ENCODE results near the gene PITX1.

PITX1 gene

GRCh38 chr5:135079099-135079681 lies 45.2 kb upstream of the PITX1 start:
- Histone ChIP-seq H3K27me3 (ENCODE audit: control insufficient read depth in 3 of 3, insufficient read depth in 3 of 3, low read depth in 1 of 3, low read length in 3 of 3) (peaks cover 0 to 40% (median under 1%) of the 10 kb centered on the region in 3 experiments), H2AK5ac (ENCODE audit: low read depth, low read length) (no peak overlapping the region), H3K36me3 (replicated peaks in 1 of 2; ENCODE audit: control insufficient read depth in 2 of 2, insufficient read depth in 2 of 2, low read length in 2 of 2) (no peaks in the 10 kb centered on the region), H4K91ac (ENCODE audit: low read depth, low read length, poor library complexity) (no peak overlapping the region), H2BK120ac (ENCODE audit: low read depth, low read length) (no peak overlapping the region), H3K27ac (replicated peaks; ENCODE audit: low read length) (no peak overlapping the region), H3K79me1 (ENCODE audit: low read depth, low read length) (no peaks in the 10 kb centered on the region), H2BK15ac (ENCODE audit: low read length) (no peak overlapping the region), H4K8ac (ENCODE audit: low read depth, low read length) (no peak overlapping the region), H3K4ac (ENCODE audit: low read length) (no peak overlapping the region), H3K18ac (ENCODE audit: low read length) (no peak overlapping the region), H3K4me1 (ENCODE audit: control insufficient read depth in 2 of 2, insufficient read depth in 1 of 2, low read depth in 1 of 2, low read length in 2 of 2) (peaks cover 0 to 2% of the 10 kb centered on the region in 2 donors), H2BK5ac (ENCODE audit: low read length) (no peak overlapping the region), H2BK12ac (ENCODE audit: low read length) (no peak overlapping the region), H3K14ac (ENCODE audit: low read length) (no peak overlapping the region), H3K9me3 (replicated peaks in 1 of 2; ENCODE audit: control insufficient read depth in 2 of 2, insufficient read depth in 1 of 2, low read depth in 1 of 2, low read length in 2 of 2) (peaks cover 0 to 3% of the 10 kb centered on the region in 2 donors), H3K9ac (ENCODE audit: low read depth, low read length, poor library complexity) (no peak overlapping the region), H2AFZ (ENCODE audit: low read length) (no peak overlapping the region), H3K4me2 (ENCODE audit: insufficient read depth, low read length, poor library complexity, severe bottlenecking) (no peak overlapping the region), H3K4me3 (ENCODE audit: low read length in 2 of 2) (no peak overlapping the region), H3K23ac (ENCODE audit: low read depth, low read length, poor library complexity) (no peak overlapping the region)
- no CpG with 5 or more reads among the region's 3 CpGs for WGBS, 2 donors (ENCODE audit: extremely low coverage in 2 of 2, insufficient read length in 2 of 2, insufficient replicate concordance in 1 of 2)
- DNase-seq (ENCODE audit: low spot score), result no peak

DNA sequence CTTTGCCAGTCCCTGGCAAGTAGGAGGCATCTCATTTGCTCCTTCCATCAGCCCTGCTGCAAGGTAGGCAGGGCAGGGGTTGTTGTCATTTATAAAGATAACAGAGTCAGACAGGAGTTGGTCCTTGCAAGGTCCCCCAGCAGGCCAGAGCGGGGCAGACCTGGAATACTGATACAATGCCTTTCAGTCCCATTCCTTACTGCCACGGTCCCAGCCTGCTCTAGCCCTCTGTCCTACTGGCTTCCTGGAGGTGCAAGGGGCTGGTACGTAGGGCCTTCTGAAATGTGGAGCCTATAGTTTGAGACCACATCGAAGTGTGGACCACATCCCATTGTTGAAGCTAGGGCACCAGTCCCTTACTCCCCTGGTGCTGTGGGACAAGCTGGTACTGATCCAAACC lies 42.8 kb upstream of the PITX1 start:
- Histone ChIP-seq H4K91ac (ENCODE audit: low read depth, low read length, poor library complexity) (no peak overlapping the region), H3K27me3 (ENCODE audit: control insufficient read depth in 3 of 3, insufficient read depth in 3 of 3, low read depth in 1 of 3, low read length in 3 of 3) (peaks cover 0 to 64% (median 15%) of the 10 kb centered on the region in 3 experiments), H2AFZ (ENCODE audit: low read length) (no peak overlapping the region), H2BK120ac (ENCODE audit: low read depth, low read length) (no peak overlapping the region), H3K4me2 (ENCODE audit: insufficient read depth, low read length, poor library complexity, severe bottlenecking) (no peak overlapping the region), H2BK12ac (ENCODE audit: low read length) (no peak overlapping the region), H2AK5ac (ENCODE audit: low read depth, low read length) (no peak overlapping the region), H3K4me1 (ENCODE audit: control insufficient read depth in 2 of 2, insufficient read depth in 1 of 2, low read depth in 1 of 2, low read length in 2 of 2) (peaks cover 0 to 9% of the 10 kb centered on the region in 2 donors), H3K23ac (ENCODE audit: low read depth, low read length, poor library complexity) (no peak overlapping the region), H3K4ac (ENCODE audit: low read length) (no peak overlapping the region), H3K9ac (ENCODE audit: low read depth, low read length, poor library complexity) (no peak overlapping the region), H3K9me3 (replicated peaks in 1 of 2; ENCODE audit: control insufficient read depth in 2 of 2, insufficient read depth in 1 of 2, low read depth in 1 of 2, low read length in 2 of 2) (no peaks in the 10 kb centered on the region), H3K36me3 (replicated peaks in 1 of 2; ENCODE audit: control insufficient read depth in 2 of 2, insufficient read depth in 2 of 2, low read length in 2 of 2) (no peaks in the 10 kb centered on the region), H3K4me3 (ENCODE audit: low read length in 2 of 2) (no peak overlapping the region), H3K27ac (replicated peaks; ENCODE audit: low read length) (no peak overlapping the region), H4K8ac (ENCODE audit: low read depth, low read length) (no peak overlapping the region), H2BK15ac (ENCODE audit: low read length) (no peak overlapping the region), H2BK5ac (ENCODE audit: low read length) (no peak overlapping the region), H3K18ac (ENCODE audit: low read length) (no peak overlapping the region), H3K14ac (ENCODE audit: low read length) (no peak overlapping the region), H3K79me1 (ENCODE audit: low read depth, low read length) (no peaks in the 10 kb centered on the region)
- no CpG with 5 or more reads among the region's 4 CpGs for WGBS, 2 donors (ENCODE audit: extremely low coverage in 2 of 2, insufficient read length in 2 of 2, insufficient replicate concordance in 1 of 2)
- DNase-seq (ENCODE audit: low spot score), result no peak

DNA sequence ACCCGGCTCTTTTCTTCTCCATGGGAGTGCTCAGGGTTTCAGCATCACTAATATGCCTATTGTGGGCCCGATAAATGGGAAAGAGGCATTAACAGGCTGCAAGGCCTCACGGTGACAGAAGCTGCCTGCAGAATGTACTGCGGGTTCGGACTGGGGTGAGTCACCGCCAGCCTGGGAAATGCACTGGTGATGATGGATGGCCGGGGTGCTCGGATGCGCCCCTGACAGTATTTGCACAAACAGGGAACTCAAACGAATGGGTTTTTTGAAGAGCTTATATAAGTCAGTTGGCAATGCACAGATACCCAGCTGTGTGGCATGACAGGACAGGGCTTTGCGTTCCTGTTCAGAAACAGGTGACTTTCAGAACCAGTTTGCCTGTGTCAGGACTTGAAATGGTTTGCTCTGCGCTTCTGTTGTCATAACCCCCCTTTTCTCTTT lies 42.0 kb upstream of the PITX1 start:
- Histone ChIP-seq H3K4me2 (ENCODE audit: insufficient read depth, low read length, poor library complexity, severe bottlenecking) (no peak overlapping the region), H4K91ac (ENCODE audit: low read depth, low read length, poor library complexity) (no peak overlapping the region), H3K23ac (ENCODE audit: low read depth, low read length, poor library complexity) (no peak overlapping the region), H3K14ac (ENCODE audit: low read length) (no peak overlapping the region), H3K79me1 (ENCODE audit: low read depth, low read length) (no peaks in the 10 kb centered on the region), H3K36me3 (replicated peaks in 1 of 2; ENCODE audit: control insufficient read depth in 2 of 2, insufficient read depth in 2 of 2, low read length in 2 of 2) (no peaks in the 10 kb centered on the region), H3K9ac (ENCODE audit: low read depth, low read length, poor library complexity) (no peak overlapping the region), H3K27ac (replicated peaks; ENCODE audit: low read length) (no peak overlapping the region), H3K4ac (ENCODE audit: low read length) (no peak overlapping the region), H2AFZ (ENCODE audit: low read length) (no peak overlapping the region), H3K27me3 (ENCODE audit: control insufficient read depth in 3 of 3, insufficient read depth in 3 of 3, low read depth in 1 of 3, low read length in 3 of 3) (peaks cover 0 to 71% (median 21%) of the 10 kb centered on the region in 3 experiments), H3K4me1 (ENCODE audit: control insufficient read depth in 2 of 2, insufficient read depth in 1 of 2, low read depth in 1 of 2, low read length in 2 of 2) (peaks cover 0 to 9% of the 10 kb centered on the region in 2 donors), H4K8ac (ENCODE audit: low read depth, low read length) (no peak overlapping the region), H2BK12ac (ENCODE audit: low read length) (no peak overlapping the region), H2AK5ac (ENCODE audit: low read depth, low read length) (no peak overlapping the region), H3K18ac (ENCODE audit: low read length) (no peak overlapping the region), H2BK120ac (ENCODE audit: low read depth, low read length) (no peak overlapping the region), H3K9me3 (replicated peaks in 1 of 2; ENCODE audit: control insufficient read depth in 2 of 2, insufficient read depth in 1 of 2, low read depth in 1 of 2, low read length in 2 of 2) (no peaks in the 10 kb centered on the region), H3K4me3 (ENCODE audit: low read length in 2 of 2) (no peak overlapping the region), H2BK5ac (ENCODE audit: low read length) (no peak overlapping the region), H2BK15ac (ENCODE audit: low read length) (no peak overlapping the region)
- no CpG with 5 or more reads among the region's 12 CpGs for whole genome bisulfite sequencing, 2 donors (ENCODE audit: extremely low coverage in 2 of 2, insufficient read length in 2 of 2, insufficient replicate concordance in 1 of 2)
- DNase-seq (ENCODE audit: low spot score), result no peak

GRCh38 chr5:135075621-135076020 lies 41.6 kb upstream of the PITX1 start:
- Histone ChIP-seq H3K4me1 (ENCODE audit: control insufficient read depth in 2 of 2, insufficient read depth in 1 of 2, low read depth in 1 of 2, low read length in 2 of 2) (peaks cover 0 to 9% of the 10 kb centered on the region in 2 donors), H3K18ac (ENCODE audit: low read length) (peak overlapping the region; percentile 20), H3K79me1 (ENCODE audit: low read depth, low read length) (no peaks in the 10 kb centered on the region), H3K9me3 (replicated peaks in 1 of 2; ENCODE audit: control insufficient read depth in 2 of 2, insufficient read depth in 1 of 2, low read depth in 1 of 2, low read length in 2 of 2) (no peaks in the 10 kb centered on the region), H3K27me3 (ENCODE audit: control insufficient read depth in 3 of 3, insufficient read depth in 3 of 3, low read depth in 1 of 3, low read length in 3 of 3) (peaks cover 0 to 75% (median 26%) of the 10 kb centered on the region in 3 experiments), H4K8ac (ENCODE audit: low read depth, low read length) (no peak overlapping the region), H3K4me2 (ENCODE audit: insufficient read depth, low read length, poor library complexity, severe bottlenecking) (no peak overlapping the region), H2BK5ac (ENCODE audit: low read length) (no peak overlapping the region), H2BK15ac (ENCODE audit: low read length) (no peak overlapping the region), H3K14ac (ENCODE audit: low read length) (no peak overlapping the region), H3K23ac (ENCODE audit: low read depth, low read length, poor library complexity) (no peak overlapping the region), H2BK120ac (ENCODE audit: low read depth, low read length) (no peak overlapping the region), H2AK5ac (ENCODE audit: low read depth, low read length) (no peak overlapping the region), H3K27ac (replicated peaks; ENCODE audit: low read length) (no peak overlapping the region), H3K36me3 (replicated peaks in 1 of 2; ENCODE audit: control insufficient read depth in 2 of 2, insufficient read depth in 2 of 2, low read length in 2 of 2) (no peaks in the 10 kb centered on the region), H4K91ac (ENCODE audit: low read depth, low read length, poor library complexity) (no peak overlapping the region), H3K9ac (ENCODE audit: low read depth, low read length, poor library complexity) (no peak overlapping the region), H2BK12ac (ENCODE audit: low read length) (no peak overlapping the region), H3K4me3 (ENCODE audit: low read length in 2 of 2) (no peak overlapping the region), H2AFZ (ENCODE audit: low read length) (no peak overlapping the region), H3K4ac (ENCODE audit: low read length) (no peak overlapping the region)
- WGBS, 2 donors (ENCODE audit: extremely low coverage in 2 of 2, insufficient read length in 2 of 2, insufficient replicate concordance in 1 of 2), result no CpG with 5 or more reads among the region's 4 CpGs
- no peak for DNase-seq (ENCODE audit: low spot score)

All from neuronal stem cell (in vitro differentiated cells).